ENCODE measurements around the gene EHF.

The EHF gene

GRCh38 chr11:34602245-34602644 lies 18.6 kb upstream of the EHF start:
- no peak for DNase-seq (ENCODE audit: low read depth in 2 of 2)

GRCh38 chr11:34603129-34604001 lies 17.5 kb upstream of the EHF start:
- no peak for DNase-seq (ENCODE audit: low read depth in 2 of 2)

- DNase-seq (ENCODE audit: low read depth in 2 of 2) = no peak
These were observed 16.7 kb upstream of the EHF start for GRCh38 chr11:34604145-34604544.

GRCh38 chr11:34604911-34605310 lies 16.0 kb upstream of the EHF start:
- DNase-seq (ENCODE audit: low read depth in 2 of 2) = no peak

- DNase-seq (ENCODE audit: low read depth in 2 of 2) = no peak
These were observed 15.2 kb upstream of the EHF start for GRCh38 chr11:34605481-34606325.

- no peak for DNase-seq (ENCODE audit: low read depth in 2 of 2)
These were observed 14.4 kb upstream of the EHF start for GRCh38 chr11:34606326-34607120.

- DNase-seq (ENCODE audit: low read depth in 2 of 2) = no peak
These were observed 11.6 kb upstream of the EHF start for GRCh38 chr11:34609187-34609751.

GRCh38 chr11:34609850-34610249 lies 11.0 kb upstream of the EHF start:
- no peak for DNase-seq (ENCODE audit: low read depth in 2 of 2)

GRCh38 chr11:34610324-34611041 lies 10.4 kb upstream of the EHF start:
- DNase-seq (ENCODE audit: low read depth in 2 of 2) = no peak

GRCh38 chr11:34613015-34613414 lies 7.9 kb upstream of the EHF start:
- no peak for DNase-seq (ENCODE audit: low read depth in 2 of 2)

- DNase-seq (ENCODE audit: low read depth in 2 of 2) = no peak
These were observed 7.3 kb upstream of the EHF start for GRCh38 chr11:34613552-34614056.

GRCh38 chr11:34614344-34615104 lies 6.4 kb upstream of the EHF start:
- DNase-seq (ENCODE audit: low read depth in 2 of 2) = no peak

GRCh38 chr11:34616086-34616485 lies 4.8 kb upstream of the EHF start:
- DNase-seq (ENCODE audit: low read depth in 2 of 2) = no peak

- DNase-seq (ENCODE audit: low read depth in 2 of 2) = no peak
These were observed 3.9 kb upstream of the EHF start for GRCh38 chr11:34616830-34617504.

- DNase-seq (ENCODE audit: low read depth in 2 of 2) = no peak
These were observed 2.5 kb upstream of the EHF start for GRCh38 chr11:34618406-34618805.

GRCh38 chr11:34619062-34619516 lies 1.8 kb upstream of the EHF start:
- DNase-seq (ENCODE audit: low read depth in 2 of 2) = no peak

GRCh38 chr11:34620202-34620601 lies 691 bp upstream of the EHF start:
- DNase-seq (ENCODE audit: low read depth in 2 of 2) = no peak

GRCh38 chr11:34621876-34622275 lies 983 bp downstream of the EHF start:
- DNase-seq (ENCODE audit: low read depth in 2 of 2) = no peak

GRCh38 chr11:34623463-34623862 lies 2.6 kb downstream of the EHF start:
- no peak for DNase-seq (ENCODE audit: low read depth in 2 of 2)
